HG02852 (cell line): ENCODE measurements around the gene EEF1A2.

Experiments
- ATAC-seq: cut with Tn5 transposase; IDR thresholded peaks from one replicate; pipeline ENCODE4 v1.9.1; 2021; ENCODE audit warnings: mild to moderate bottlenecking, moderate library complexity; ENCODE audit not compliant: unreplicated experiment

EEF1A2 gene

DNA sequence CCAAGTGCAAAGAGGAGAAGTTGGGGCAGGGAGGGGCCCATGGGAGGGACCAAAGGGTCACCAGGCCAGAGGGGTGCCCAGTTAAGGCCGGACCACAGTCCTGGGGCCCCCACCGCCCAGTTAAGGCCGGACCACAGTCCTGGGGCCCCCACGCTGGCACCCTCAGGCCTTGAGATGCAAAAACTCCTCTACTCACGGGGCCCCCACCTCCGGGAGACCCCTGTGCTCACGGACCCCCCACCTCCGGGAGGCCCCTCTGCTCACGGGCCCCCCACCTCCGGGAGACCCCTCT lies 43.4 kb downstream of the EEF1A2 start:
- no peak for ATAC-seq

GRCh38 chr20:63454731-63455567 lies 43.9 kb downstream of the EEF1A2 start:
- no peak for ATAC-seq

- no peak for ATAC-seq
These were observed 45.9 kb downstream of the EEF1A2 start for GRCh38 chr20:63452821-63453523.

GRCh38 chr20:63452341-63452740 lies 46.5 kb downstream of the EEF1A2 start:
- no peak for ATAC-seq

DNA sequence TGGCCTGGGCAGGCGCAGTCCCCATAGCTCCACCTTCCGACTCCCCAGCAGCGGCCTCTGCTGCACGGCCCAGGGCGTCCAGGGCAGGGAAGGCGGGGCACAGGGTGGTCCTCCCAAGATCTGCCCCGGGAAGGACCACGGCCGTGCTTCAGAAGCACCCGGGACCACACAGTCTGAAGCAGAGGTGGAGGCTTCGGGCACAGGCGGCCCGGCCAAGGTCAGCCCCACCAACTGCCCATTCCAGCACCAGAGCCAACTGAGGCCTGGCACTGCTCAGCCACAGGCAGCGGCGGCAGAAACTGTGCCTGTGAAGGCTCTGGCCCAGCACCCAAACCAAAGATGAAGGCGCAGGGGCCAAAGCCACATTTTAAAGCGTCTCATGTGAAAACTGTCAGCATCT lies 47.1 kb downstream of the EEF1A2 start:
- no peak for ATAC-seq

DNA sequence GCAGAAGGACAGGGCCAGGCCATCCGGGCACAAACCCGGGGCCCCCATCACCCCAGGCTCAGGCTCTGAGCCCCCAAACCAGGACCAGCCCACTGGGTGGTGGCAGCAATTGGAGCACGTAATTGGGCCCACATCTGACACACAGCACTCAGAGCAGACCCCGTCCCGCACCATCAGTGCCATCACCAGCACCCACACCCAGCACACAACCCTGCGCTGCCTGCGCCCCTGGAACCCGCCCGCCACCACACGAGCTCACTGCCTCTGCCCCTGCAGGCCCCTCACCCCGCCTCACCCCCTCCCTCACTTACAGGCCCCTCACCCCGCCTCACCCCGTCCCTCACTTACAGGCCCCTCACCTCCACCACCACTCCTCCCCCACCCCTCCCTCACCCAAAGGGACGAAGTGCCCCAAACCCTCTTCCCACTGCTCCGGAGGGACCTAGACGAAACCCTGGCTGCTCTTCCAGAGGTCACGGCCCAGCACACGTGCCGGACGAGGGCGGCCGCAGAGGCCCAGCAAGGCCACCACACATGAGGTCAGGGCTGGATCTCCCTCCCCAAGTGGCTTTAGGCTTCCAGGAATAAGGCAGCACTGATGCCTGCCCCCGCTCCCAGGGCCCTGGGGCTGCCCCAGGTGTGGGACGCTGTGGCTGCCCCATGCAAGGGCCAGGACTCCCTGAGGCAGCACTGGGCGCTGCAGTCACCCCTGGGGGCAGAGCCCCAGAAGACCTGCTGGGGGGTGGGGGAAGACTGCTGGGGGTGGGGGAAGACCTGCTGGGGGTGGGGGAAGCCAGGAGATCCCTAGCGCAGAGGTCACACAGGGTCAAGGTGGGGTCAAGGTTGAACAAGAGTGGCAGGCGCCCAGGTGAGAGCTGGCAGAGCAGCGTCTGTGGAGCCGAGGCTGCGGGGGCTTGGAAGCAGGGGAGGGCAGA lies 48.8 kb downstream of the EEF1A2 start:
- ATAC-seq = no peak

- no peak for ATAC-seq
These were observed 49.9 kb downstream of the EEF1A2 start for GRCh38 chr20:63449025-63449424.

GRCh38 chr20:63448031-63448430 lies 50.9 kb downstream of the EEF1A2 start:
- no peak for ATAC-seq

- no peak for ATAC-seq
These were observed 51.6 kb downstream of the EEF1A2 start for GRCh38 chr20:63447320-63447719.

DNA sequence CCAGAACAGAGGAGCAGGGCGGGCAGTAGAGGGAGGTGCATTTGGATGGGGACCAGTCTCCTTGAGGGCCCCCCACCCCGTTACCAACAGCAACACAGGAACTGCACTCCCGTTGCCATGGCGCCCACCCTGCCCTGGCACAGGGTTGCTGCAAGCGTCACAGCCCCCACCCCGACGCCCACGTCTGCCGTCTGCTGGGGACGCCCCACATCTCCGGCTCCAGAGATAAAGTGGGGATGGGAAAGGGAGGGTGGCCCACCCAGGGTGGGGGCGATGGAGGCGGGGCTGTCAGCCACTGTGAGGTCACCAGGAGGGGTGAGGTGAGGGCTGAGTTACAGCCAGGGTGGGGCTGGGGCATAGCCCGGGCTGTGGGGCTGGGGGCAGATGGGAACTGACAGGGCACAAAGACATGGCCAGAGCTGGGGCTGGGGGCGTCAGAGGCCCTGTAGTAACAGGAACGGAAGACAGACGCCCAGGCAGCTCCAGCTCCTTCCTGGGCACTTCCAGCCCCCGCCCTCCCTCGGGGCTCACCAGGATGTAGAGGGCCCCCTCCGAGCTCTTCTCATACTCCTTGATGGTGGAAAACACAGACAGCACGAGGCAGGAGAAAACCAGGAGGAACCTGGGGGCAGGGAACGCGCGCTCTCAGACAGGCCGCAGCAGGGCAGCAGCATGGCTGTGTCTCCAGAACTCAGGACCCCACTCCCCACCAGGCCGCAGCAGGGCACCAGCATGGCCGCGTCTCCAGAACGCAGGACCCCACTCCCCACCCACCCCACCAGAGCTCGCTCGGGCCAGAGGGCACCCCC lies 52.5 kb downstream of the EEF1A2 start:
- no peak for ATAC-seq

DNA sequence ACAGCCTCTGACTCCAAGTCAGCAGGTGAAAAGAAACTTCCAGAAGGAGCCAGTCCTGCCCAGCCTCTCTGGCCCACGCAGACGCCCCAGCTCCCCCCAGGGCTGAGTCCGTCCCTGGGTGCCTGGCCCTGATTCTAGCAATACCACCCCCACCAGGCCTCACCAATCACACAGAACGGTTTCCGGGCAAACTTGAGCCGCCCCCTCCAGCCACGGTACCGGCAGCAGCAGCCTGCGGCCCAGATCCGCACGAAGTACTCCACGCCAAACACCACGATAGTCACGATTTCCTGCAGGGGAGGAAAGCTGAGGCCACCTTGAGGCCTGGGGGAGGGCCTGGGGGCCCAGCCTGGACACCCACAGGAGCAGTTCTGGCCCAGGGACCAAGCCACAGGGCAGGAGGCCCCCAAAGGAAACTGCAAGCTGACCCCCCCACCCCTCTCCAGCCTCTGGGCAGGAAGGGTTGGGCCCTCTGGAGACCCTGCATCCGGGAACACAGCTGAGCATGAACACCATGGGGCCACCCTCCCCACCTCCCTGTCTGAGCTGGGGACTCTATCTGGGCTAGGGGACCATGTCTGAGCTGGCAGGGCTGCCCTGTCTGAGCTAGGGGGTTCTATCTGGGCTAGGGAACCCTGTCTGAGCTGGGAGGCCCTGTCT lies 53.7 kb downstream of the EEF1A2 start:
- no peak for ATAC-seq

DNA sequence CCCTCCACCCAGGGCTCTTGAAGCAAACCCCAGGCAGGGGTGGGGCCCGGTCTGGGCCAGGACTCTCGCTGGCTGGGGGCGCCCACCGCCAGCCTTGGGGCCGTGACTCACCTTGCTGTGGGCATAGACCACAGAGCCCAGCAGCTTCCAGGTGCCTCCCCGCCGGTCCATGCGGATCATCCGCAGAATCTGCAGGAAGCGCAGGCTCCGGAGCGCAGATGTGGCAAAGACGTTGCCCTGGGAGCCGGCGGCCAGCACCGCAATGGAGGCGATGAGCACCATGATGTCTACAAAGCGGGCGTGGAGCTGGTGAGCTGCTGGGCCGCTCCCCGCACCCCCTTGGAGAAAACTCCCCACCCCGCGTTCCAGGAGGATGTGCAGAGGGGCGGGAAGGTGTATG lies 54.3 kb downstream of the EEF1A2 start:
- ATAC-seq = no peak

DNA sequence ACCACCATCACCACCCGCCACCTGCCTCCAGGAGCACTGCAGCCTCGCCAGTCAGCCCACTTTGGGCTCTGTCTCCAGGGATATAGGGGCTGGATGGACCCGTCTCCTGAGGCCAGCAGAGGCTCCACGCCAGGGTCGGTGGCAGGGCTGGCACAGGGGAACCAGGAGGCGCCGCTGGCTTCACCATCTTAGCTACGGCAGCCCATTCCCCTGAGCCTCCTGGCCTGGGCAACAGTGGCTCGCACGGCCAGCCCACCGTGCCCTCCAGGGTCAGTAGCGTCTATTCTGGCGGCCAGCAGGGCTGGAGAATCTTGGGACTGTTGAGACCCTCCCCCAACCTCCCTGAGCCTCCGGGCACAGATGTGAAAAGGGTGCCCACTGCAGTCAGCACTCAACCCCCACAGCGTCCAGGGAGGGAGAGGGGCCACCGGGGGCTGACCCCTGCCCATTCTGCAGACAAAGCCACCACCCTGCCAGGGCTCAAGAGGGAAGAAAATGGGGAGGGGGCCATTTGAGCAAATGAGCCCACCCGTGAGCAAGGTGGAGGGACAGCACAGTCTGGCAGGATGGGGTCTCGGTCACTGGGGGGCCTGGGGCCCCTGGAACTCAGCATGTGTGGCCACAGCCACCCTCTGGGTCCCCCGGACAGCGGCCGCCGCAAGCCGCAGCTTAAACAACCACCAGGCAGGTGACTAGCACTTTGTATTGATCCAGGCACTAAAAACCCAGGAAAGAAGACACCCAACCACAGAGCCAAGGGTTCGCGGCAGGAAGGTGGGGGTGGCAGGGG lies 55.1 kb downstream of the EEF1A2 start:
- no peak for ATAC-seq

- no peak for ATAC-seq
These were observed 56.8 kb downstream of the EEF1A2 start for GRCh38 chr20:63442100-63442493.

DNA sequence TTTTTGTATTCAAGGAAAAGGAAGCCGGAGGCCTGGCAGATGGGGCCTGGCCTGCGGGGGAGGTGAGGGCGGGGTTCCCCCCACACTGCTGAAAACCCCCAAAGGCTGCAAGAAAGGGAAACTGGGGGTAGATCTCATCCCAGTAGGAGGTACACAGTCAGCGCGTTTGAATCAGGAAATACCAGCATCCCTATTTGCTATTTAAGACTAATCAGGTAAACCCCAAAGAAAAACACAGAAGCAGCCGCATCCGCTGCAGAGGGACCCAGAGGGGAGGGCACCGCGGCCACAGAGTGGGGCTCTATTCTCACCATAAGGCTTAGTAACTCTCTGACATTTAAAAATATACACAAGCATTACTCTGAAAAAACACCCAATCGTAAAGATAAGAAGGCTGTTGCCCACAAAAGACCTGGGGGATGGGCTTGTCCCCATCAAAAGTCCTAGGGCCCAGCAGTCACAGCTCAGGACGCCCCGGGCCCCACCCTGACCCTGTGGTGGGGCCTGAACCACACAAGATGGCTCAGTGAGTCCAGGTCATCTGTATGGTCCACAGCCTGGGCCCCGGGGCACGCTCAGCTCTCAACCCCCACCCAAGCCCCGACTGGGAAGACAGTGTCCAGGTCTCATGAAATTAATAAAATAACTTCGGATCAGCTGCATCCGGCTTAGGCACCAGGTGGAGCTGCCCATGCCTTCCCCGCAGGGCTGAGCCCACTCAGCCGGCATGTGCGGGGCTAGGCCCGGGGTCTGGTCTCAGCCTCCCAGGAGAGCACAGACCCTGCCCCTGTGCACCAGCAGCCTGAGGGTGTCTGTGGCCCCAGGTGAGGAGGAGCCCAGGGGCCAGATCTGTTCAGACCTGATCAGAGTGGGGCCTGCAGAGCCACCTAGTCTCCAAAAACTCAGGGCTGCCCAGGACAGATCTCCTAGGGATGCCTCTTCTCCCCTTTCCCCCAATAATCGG lies 57.5 kb downstream of the EEF1A2 start:
- no peak for ATAC-seq

- ATAC-seq = no peak
These were observed 58.4 kb downstream of the EEF1A2 start for GRCh38 chr20:63440366-63440955.

DNA sequence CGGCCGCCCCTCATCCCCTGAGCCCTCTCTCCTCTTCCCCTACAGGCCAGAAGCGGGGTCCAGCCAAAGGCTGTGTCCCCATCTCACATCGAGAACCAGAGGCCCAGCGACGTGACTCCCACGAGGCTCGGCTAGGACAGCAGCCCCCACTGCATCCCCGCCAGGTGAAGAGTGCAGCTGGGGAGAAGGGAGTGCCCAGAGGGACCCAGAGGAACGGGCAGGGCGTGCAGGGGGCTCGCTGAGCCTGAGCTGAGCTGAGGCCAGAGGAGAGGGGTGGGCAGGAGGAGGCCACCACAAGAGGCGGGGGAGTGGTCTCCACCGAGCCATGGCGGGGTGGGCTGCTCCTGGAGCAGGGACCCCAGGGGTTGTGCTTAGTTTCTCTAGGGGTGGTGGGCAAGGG lies 59.0 kb downstream of the EEF1A2 start:
- no peak for ATAC-seq

DNA sequence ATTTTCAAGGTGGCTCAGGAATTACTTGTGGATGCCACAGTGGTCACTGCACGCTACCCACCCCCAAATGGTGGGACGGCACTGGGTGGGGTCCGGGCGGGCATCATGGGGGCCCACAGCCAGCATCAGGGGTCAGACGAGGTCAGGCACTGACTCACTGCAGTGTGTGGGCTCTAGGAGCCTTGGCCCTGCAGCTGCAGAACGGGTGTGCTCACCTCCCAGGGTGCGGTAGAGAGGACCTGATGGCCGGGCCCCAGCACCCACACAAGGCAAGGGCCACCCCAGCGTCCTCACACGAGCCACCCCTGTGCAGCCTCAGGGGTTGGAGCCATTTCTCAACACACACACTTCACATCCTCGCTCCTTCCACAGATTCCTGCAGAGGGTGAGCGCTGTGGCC lies 60.8 kb downstream of the EEF1A2 start:
- no peak for ATAC-seq
